SKM-1 treated with dmso at 0.1 percent for 144 hours (cell line): ENCODE data around the gene POGLUT2.
"Not testable (repeated sequence)": the region's sequence is repeated elsewhere in the genome, so short reads cannot be mapped to it uniquely, and the experiment has no call there.

Experiments
- DNase-seq: peaks from one replicate; lab custom pipeline; 2025; ENCODE audit not compliant: unreplicated experiment; lab: John Stamatoyannopoulos, UW

Gene POGLUT2

GRCh38 chr13:102807699-102808098, 8.9 kb upstream of the POGLUT2 start:
- DNase-seq: no peak

- DNase-seq: no peak
Observed at GRCh38 chr13:102805680-102806079, 6.9 kb upstream of the POGLUT2 start.

- peak; percentile 71 for DNase-seq
Observed at GRCh38 chr13:102800145-102801041, 1.6 kb upstream of the POGLUT2 start.

- DNase-seq: no peak
Observed at GRCh38 chr13:102799426-102800144, 809 bp upstream of the POGLUT2 start.

- DNase-seq: no peak
Observed at GRCh38 chr13:102793611-102794355, 5.0 kb downstream of the POGLUT2 start.

GRCh38 chr13:102792396-102792795, 6.4 kb downstream of the POGLUT2 start:
- DNase-seq: no peak

GRCh38 chr13:102788683-102789082, 10.1 kb downstream of the POGLUT2 start:
- DNase-seq: no peak

GRCh38 chr13:102784483-102784882, 14.3 kb downstream of the POGLUT2 start:
- no peak for DNase-seq

- DNase-seq: no peak
Observed at GRCh38 chr13:102781591-102781990, 17.2 kb downstream of the POGLUT2 start.

- not testable (repeated sequence) for DNase-seq
Observed at GRCh38 chr13:102780656-102781055, 18.1 kb downstream of the POGLUT2 start.

GRCh38 chr13:102779436-102780159, 19.2 kb downstream of the POGLUT2 start:
- peak; percentile 52 for DNase-seq

GRCh38 chr13:102777736-102778135, 21.0 kb downstream of the POGLUT2 start:
- DNase-seq: no peak

- no peak for DNase-seq
Observed at GRCh38 chr13:102776271-102776670, 22.5 kb downstream of the POGLUT2 start.

GRCh38 chr13:102774591-102775520, 23.9 kb downstream of the POGLUT2 start:
- DNase-seq: no peak

- no peak for DNase-seq
Observed at GRCh38 chr13:102774214-102774568, 24.6 kb downstream of the POGLUT2 start.

- DNase-seq: peak; percentile 82
Observed at GRCh38 chr13:102773441-102774213, 25.1 kb downstream of the POGLUT2 start, which contains the start of gene TEX30. Gene TEX30 (minus strand): TSS chr13:102773786. CDS start chr13:102770026, 3,760 bp downstream.

GRCh38 chr13:102772042-102772425, 26.7 kb downstream of the POGLUT2 start:
- DNase-seq: no peak

GRCh38 chr13:102771298-102772041, 27.3 kb downstream of the POGLUT2 start:
- no peak for DNase-seq
